Measurements from ENCODE around the gene BCKDHB. TPM values are rescaled to one million over a fixed set of nuclear protein-coding genes. Genes with fewer than 3 reads are reported as not detected.

BCKDHB gene
- total and polyA plus RNA-seq, 12 donors = 6.4 to 33.9 (median 18.9) TPM

DNA sequence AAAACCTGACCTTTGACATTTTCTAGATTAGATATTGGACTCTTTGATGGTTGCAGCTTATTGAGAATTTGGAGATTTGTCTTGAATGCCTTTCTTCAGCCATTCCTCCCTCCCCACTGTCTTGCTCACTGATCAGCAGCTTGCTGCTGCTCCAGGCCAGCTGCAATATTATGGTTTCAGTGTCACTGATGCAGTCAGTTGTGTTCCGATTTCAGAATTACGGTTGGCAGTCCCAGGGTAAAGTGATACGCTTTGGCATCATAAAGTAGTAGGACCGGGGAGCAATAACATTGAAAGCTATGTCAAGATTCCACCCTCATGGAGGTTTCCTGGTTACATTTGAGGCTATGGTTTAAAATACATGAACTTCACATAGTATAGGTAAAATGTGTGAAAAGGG, 152.6 kb downstream of the BCKDHB start:
- Histone ChIP-seq H3K4me3 (no peak overlapping the region), H3K27ac (no peak overlapping the region), H3K9me3 (replicated peaks in 1 of 3) (no peaks in the 10 kb centered on the region), H3K27me3 (no peaks in the 10 kb centered on the region), H3K4me1 (replicated peaks in 1 of 2) (no peaks in the 10 kb centered on the region), H3K36me3 (replicated peaks in 1 of 2) (no peaks in the 10 kb centered on the region)
- intact Hi-C loops (cut with DNase I) = no loop called here
- TF ChIP-seq POLR2A (IDR thresholded peaks at IDR 0.05) = no peak
- TF ChIP-seq, protein P1, sequence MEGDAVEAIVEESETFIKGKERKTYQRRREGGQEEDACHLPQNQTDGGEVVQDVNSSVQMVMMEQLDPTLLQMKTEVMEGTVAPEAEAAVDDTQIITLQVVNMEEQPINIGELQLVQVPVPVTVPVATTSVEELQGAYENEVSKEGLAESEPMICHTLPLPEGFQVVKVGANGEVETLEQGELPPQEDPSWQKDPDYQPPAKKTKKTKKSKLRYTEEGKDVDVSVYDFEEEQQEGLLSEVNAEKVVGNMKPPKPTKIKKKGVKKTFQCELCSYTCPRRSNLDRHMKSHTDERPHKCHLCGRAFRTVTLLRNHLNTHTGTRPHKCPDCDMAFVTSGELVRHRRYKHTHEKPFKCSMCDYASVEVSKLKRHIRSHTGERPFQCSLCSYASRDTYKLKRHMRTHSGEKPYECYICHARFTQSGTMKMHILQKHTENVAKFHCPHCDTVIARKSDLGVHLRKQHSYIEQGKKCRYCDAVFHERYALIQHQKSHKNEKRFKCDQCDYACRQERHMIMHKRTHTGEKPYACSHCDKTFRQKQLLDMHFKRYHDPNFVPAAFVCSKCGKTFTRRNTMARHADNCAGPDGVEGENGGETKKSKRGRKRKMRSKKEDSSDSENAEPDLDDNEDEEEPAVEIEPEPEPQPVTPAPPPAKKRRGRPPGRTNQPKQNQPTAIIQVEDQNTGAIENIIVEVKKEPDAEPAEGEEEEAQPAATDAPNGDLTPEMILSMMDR (IDR thresholded peaks at IDR 0.05) = no peak
- 98 to 99% (median 98%) methylated on average over 4 of the region's 4 CpGs for WGBS, 4 donors
- DNase-seq = no peak

DNA sequence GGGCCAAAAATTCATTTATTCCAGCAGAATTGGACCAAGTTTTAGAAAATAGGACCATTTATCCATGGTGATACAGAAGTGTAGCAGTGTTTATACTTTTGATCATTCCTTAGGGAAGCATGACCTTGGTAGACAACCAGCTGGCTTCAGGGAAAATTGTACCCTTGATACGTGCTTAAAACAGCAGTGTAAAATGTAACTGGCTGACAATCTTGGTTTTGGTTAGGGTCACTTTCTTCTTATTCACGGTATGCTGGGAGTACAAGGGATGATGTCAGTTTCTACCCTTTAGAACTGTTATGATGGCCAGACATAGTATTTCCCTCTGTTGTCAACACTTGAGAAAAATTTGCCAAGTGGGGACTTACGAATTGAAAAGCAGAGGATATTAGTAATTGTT, 157.1 kb downstream of the BCKDHB start:
- TF ChIP-seq, protein P1 (IDR thresholded peaks at IDR 0.05) = no peak
- TF ChIP-seq POLR2A (IDR thresholded peaks at IDR 0.05) = no peak
- DNase-seq = no peak
- H3K4me3 ChIP-seq = no peak overlapping the region
- no peaks in the 10 kb centered on the region for H3K27me3 ChIP-seq
- no peaks in the 10 kb centered on the region for H3K9me3 ChIP-seq (replicated peaks in 1 of 3)
- intact Hi-C loops (cut with DNase I) = no loop called here
- H3K36me3 ChIP-seq (replicated peaks in 1 of 2) = no peaks in the 10 kb centered on the region
- WGBS, 4 donors = 59 to 79% (median 67%) methylated on average over 3 of the region's 3 CpGs
- no peaks in the 10 kb centered on the region for H3K4me1 ChIP-seq (replicated peaks in 1 of 2)
- no peak overlapping the region for H3K27ac ChIP-seq

DNA sequence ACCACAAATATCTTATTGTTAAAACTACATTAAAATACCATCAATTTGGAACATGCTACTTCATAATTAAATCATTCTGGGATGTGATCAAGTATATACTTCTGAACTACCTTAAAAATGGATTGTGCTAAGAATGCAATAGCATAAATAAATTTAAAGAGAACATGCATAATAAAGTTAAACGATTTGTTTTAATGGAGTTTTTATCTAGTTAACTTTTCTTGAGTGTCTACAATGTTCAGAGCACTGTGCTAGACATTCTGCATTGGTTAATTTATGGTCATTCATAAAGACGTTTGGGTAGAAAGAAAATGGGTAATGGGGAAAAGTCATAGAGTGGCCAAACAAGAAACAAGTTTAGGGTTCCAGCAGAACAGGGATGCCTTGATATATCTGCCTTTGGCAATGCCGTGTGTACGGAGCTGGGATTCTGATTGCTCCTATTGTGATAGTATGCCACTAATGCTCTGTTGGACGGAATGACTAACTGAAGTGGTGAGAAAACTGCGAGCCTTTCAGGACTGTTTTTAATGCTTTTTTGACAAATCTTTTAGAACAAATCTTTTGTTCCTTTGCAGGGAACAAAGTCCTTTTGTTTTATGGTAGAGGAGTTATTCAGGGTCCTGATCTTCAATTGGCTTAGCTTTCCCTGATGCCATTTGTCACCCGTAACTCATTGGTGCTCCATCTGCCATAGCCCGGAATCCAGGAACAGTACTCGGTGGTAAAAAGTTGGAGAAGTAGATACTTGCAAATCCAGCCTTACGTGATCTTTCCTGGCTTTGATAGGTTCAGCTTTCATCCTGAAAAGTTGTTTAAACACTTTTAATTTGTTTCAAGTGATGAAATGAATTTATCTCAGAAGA, 162.6 kb downstream of the BCKDHB start:
- Histone ChIP-seq H3K4me1 (replicated peaks in 1 of 2) (no peaks in the 10 kb centered on the region), H3K27me3 (no peaks in the 10 kb centered on the region), H3K27ac (no peak overlapping the region), H3K36me3 (replicated peaks in 1 of 2) (no peaks in the 10 kb centered on the region), H3K4me3 (no peak overlapping the region), H3K9me3 (replicated peaks in 1 of 3) (no peaks in the 10 kb centered on the region)
- intact Hi-C loops (cut with DNase I) = no loop called here
- no peak for DNase-seq
- 75 to 85% (median 84%) methylated on average over 10 of the region's 10 CpGs for WGBS, 4 donors
- no peak for TF ChIP-seq POLR2A (IDR thresholded peaks at IDR 0.05)
- TF ChIP-seq, protein P1 (IDR thresholded peaks at IDR 0.05) = no peak

DNA sequence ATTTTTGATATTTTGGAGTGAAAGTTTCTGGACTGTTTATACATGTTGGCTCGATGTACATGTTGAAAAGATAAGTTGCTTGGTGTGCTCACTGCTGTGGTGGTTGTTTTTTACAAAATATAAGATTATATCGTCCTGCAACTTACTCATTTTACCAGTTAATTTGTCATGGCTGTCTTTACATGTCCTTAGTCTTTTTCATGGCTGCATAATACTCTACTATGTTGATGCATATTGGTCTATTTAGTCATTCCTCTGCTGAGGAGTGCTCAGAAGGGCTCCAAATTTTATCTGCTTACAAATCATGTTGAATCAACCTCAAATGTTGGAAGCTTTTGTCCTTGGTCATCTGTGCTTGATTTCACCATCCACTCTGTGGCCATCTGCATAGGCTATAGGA, 164.6 kb downstream of the BCKDHB start:
- no peak overlapping the region for H3K4me3 ChIP-seq
- no peaks in the 10 kb centered on the region for H3K9me3 ChIP-seq (replicated peaks in 1 of 3)
- H3K36me3 ChIP-seq (replicated peaks in 1 of 2) = no peaks in the 10 kb centered on the region
- no peaks in the 10 kb centered on the region for H3K27me3 ChIP-seq
- WGBS, 4 donors = 83 to 91% (median 89%) methylated on average over 2 of the region's 2 CpGs
- H3K4me1 ChIP-seq (replicated peaks in 1 of 2) = no peaks in the 10 kb centered on the region
- intact Hi-C loops (cut with DNase I) = no loop called here
- no peak for DNase-seq
- H3K27ac ChIP-seq = no peak overlapping the region
- TF ChIP-seq, protein P1 (IDR thresholded peaks at IDR 0.05) = no peak
- no peak for TF ChIP-seq POLR2A (IDR thresholded peaks at IDR 0.05)
